HG02623 (cell line): ENCODE data around the gene LUC7L3.
"Not testable (repeated sequence)": the region's sequence is repeated elsewhere in the genome, so short reads cannot be mapped to it uniquely, and the experiment has no call there.

ENCODE experiments used
- ATAC-seq: cut with Tn5 transposase; IDR thresholded peaks from one replicate; pipeline ENCODE4 v1.9.1; 2021; ENCODE audit warnings: moderate library complexity; ENCODE audit not compliant: unreplicated experiment

Gene LUC7L3

GRCh38 chr17:50708050-50709000 lies 11.1 kb upstream of the LUC7L3 start:
- no peak for ATAC-seq

- ATAC-seq: not testable (repeated sequence)
Observed at GRCh38 chr17:50709053-50709452, 10.3 kb upstream of the LUC7L3 start.

- ATAC-seq: no peak
Observed at GRCh38 chr17:50710025-50710424, 9.4 kb upstream of the LUC7L3 start.

GRCh38 chr17:50710650-50711049 lies 8.8 kb upstream of the LUC7L3 start:
- ATAC-seq: no peak

DNA sequence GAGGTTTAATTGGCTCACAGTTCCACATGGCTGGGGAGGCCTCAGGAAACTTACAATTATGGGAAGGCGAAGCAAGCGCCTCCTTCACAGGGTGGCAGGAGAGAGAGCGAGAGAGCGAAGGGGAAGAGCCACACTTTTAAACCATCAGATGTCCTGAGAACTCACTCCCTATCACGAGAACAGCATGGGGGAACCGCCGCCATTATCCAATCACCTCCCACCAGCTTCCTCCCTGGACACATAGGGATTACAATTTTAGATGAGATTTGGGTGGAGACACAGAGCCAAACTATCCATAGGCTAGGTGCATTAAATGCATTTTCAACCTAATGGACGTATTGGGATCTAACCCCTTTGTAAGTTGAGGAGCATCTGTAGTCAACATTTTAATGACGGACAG lies 6.8 kb upstream of the LUC7L3 start:
- ATAC-seq: no peak

- no peak for ATAC-seq
Observed at GRCh38 chr17:50715471-50715870, 3.9 kb upstream of the LUC7L3 start.

DNA sequence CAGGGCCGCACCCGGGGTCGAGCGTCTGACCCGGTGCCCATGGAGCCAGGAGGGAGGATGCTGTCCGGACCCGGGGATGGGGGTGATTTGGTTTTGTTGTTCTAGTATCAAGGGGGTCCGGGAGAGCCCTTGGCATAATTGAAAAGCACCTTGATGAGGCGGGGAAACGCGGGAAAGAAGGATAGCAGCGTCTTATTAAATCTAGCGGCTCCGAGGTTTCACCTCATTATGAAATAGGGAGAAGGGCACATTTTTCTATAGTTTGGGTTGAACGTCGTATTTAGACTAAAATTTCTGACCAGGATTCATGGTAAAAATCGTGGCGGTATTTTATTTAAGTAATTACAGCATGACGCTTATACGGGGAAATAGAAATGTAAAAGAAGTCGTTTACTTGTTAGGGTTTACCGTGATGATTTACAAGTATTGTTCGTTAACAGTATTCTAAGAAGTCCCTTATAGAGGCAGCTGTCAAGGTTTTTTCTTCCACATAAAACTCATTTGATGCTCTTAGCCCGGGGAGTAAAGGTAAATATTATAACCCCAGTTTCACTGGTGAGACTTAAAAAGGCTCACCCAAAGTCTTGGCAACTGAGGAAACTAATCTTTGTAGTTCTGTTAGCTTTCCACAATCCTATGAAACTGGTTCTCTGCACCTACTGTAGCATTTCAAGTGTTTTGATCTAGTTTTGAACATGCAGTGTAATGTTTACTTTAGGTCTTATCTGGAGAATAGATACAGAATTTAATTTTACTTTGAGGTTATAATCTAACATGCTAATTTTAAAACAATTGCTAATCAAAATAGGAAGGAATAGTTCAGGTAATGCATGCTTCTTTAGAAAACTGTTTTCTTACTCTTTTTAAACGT lies 756 bp downstream of the LUC7L3 start:
- no peak for ATAC-seq

GRCh38 chr17:50721194-50722010 lies 2.0 kb downstream of the LUC7L3 start:
- no peak for ATAC-seq

DNA sequence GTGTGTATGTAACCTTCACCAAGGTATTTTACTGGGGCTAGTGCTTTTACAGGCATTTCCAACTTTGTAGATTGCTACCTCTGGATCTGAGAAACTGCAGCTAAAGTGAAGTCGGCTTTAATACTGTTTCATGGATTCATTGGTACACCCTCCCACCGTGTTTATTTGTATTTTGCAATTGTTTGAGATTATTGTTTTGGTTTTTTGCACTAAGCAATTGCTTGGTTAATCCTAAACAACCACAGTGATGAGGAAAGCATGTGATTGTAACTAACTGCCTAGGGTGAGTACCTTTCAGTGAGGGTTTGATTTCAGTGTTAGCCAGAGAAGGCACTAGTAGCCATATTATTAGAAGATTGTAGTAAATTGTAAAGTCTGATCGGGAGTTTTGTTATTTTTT lies 3.3 kb downstream of the LUC7L3 start:
- no peak for ATAC-seq

DNA sequence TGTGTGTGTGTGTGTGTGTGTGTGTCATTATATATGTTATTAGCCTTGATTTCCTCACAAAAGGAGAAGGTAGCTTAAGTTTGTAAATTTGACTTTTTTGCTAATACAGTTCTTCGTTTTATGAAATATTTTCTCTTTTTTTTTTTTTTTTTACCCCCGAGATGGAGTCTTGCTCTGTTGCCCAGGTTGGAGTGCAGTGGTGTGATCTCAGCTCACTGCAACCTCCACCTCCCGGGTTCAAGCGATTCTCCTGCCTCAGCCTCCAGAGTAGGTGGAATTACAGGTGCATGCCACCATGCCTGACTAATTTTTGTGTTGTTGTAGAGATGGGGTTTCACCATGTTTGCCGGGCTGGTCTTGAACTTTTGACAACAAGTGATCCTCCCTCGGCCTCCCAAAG lies 5.2 kb downstream of the LUC7L3 start:
- ATAC-seq: not testable (repeated sequence)

DNA sequence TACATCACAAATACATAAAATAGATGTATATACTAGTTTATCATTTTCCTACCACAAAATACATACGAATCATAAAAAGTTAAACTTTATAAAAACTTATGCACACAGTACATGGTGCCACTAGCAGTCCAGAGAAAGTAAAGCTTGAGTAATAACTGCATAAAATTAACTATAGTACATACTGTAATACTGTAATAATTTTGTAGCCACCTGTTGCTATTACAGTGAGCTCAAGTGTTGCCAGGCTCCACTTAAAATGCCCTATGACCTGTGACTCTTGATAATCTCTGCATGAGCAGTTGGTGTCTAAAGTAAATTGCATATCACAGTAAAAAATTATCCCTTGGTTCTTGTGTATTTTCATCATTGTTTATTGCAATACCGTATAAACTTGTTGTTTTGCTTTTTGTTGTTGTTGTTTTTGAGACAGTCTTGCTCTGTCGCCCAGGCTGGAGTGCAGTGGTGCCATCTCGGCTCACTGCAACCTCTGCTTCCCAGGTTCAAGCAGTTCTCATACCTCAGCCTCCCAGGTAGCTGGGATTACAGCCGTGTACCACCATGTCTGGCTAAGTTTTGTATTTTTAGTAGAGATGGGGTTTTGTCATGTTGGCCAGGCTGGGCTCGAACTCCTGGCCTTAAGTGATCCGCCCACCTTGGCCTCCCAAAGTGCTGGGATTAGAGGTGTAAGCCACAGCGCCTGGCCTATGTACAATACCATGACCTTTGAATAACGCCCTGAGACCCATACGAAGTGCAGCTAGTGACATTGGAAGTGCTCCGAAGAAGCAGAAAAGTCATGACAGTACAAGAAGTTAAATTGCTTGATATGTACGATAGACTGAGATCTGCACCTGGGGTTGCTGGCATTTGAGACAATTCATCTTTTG lies 6.6 kb downstream of the LUC7L3 start:
- no peak for ATAC-seq

DNA sequence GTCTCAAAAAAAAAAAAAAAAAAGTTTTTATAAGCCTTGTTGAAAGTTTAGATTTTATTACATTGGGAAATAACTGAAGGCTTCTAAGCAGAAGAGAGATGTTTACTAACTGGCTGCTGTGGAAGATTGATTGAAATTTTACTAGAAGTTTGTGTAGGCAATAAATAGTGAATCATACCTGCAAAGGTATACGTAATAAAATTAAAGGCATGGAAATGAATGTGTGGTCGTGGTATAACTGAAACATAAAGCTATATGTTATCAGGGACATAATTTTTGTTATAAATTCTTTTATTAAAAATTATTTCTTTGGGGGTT lies 8.7 kb downstream of the LUC7L3 start:
- no peak for ATAC-seq

DNA sequence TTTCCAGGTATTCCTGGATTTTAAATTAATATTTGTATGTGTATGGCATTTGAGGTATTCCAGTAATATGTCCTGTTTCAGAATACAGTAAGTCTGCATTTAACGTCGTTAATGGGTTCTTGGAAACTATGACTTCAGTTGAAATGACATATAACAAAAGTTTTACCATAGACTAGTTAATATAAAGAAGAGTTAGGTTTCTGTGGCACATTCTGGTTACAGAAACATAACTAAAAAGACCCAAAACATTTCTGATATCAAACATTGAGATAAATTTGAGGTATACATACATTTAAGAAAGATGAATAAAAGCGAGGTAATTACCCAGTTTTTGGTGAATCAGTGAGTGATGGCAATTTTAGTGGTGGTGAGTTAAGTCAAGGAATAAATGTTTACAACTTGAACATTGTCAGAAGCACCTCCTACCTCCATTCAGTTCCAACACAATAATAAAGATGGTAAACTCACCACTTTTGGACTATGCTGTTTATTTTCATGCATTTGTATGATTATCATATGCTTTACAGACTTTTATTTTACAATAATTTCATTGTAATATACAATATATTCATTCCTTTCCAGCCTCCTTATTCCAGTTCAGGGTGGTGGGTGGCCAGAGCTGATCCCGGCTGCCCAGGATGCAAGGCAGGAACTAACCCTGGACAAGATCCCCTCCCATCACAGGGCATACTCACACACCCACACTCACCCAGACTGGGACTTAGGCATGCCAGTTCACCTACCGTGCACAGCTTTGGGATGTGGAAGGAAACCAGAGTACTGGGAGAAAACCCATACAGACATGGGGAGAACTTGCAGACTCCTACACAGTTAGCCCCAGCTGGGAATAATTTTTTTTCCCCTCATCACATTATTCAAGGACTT lies 9.7 kb downstream of the LUC7L3 start:
- no peak for ATAC-seq

GRCh38 chr17:50731575-50732460 lies 12.4 kb downstream of the LUC7L3 start:
- ATAC-seq: no peak

GRCh38 chr17:50735287-50735686 lies 15.9 kb downstream of the LUC7L3 start:
- no peak for ATAC-seq

DNA sequence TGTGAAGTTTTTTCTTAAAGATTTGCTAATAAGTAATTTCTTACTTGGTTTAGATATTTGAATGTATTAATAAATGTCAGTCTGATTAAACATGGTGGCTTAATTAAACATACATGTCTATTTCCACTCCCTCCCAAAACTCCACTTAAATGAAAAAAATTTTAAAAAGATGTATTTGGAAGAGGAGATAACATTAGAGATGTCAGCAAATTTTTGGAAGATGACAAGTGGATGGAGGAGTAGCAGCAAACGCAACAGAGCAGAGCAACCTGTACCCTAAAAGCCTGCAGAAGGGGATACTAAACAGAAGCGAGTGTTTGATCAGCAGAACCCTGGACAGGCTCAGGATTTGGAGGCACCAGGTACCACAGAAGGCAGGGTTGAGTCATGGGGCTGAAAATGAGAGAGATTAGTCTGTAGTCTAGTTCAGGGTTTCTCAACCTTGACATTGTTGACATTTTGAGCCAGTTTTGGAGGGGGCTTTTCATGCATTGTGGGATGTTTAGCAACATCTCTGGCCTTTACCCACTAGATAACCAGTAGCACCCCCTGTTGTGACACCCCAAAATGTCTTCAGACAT lies 17.8 kb downstream of the LUC7L3 start:
- ATAC-seq: no peak

DNA sequence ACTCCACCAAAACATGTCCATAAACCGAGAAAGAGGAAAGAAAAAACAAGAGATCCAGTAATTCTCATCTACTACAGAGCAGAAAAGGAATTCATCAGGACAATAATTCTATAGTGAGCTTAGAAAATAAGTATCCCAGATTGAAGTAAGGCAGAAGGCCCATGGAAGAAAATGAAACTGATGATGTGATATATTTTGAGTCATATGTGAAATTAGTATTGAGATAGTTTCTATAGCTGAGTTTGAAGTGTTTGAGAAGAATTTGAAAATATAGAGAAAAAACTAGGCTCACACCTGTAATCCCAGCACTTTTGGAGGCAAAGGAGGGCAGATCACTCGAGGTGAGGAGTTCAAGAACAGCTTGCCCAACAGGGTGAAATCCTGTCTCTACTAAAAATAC lies 19.7 kb downstream of the LUC7L3 start:
- ATAC-seq: no peak

DNA sequence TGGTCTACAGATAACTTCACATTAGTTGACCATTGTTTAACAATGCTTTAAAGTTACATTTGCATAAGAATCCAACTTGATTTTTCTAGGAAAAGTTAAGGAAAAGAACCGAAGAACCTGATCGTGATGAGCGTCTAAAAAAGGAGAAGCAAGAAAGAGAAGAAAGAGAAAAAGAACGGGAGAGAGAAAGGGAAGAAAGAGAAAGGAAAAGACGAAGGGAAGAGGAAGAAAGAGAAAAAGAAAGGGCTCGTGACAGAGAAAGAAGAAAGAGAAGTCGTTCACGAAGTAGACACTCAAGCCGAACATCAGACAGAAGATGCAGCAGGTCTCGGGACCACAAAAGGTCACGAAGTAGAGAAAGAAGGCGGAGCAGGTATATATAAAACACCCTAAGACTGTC lies 26.2 kb downstream of the LUC7L3 start:
- no peak for ATAC-seq
